B cell (primary cell): ENCODE data around the gene HS3ST5. TPM values are rescaled to one million over a fixed set of nuclear protein-coding genes. Genes with fewer than 3 reads are reported as not detected.

Experiments
- ATAC-seq: fragments of 200-7000 bp; cut with Tn5 transposase; one replicate; pipeline ENCODE4 v1.10.0; 2021; ENCODE audit warnings: low read depth, mild to moderate bottlenecking, moderate number of reproducible peaks, moderate library complexity
- CTCF ChIA-PET: fragments of 350-600 bp; sonication (Branson Sonifier 250); formaldehyde crosslinking; loops from one replicate; lab custom pipeline; 2021; ENCODE audit warnings: antibody characterized with exemption, inconsistent platforms; lab: Charles Lee
- POLR2A ChIA-PET: fragments of 350-600 bp; sonication (Branson Sonifier 250); formaldehyde crosslinking; loops from one replicate; lab custom pipeline; 2021; ENCODE audit warnings: antibody characterized with exemption; lab: Charles Lee
- DNase-seq: peaks from one replicate; pipeline ENCODE4 v3.0.0; 2013
- H2AFZ ChIP-seq: 2 replicates; pipeline ENCODE4 v1.6.1; 2012; ENCODE audit warnings: mild to moderate bottlenecking, low read depth, low read length; ENCODE audit not compliant: insufficient read depth, poor library complexity, severe bottlenecking
- H3K27ac ChIP-seq, 2 donors: 1 replicate in 1 of 2; 2 replicates in 1 of 2; pipeline ENCODE4 v1.5.1; 2012 to 2013; ENCODE audit warnings: low read length in 2 of 2, mild to moderate bottlenecking in 2 of 2, moderate library complexity in 1 of 2
- H3K27me3 ChIP-seq, 4 experiments: fragments of 200-600 bp in 1 of 4; sonication (generic) in 1 of 4; replicated peaks in 1 of 4; 1 replicate in 2 of 4; 2 replicates in 2 of 4; pipeline versions ENCODE4 v1.6.1 to v1.7.0; 2013 to 2016; ENCODE audit warnings: low read length in 3 of 4, mild to moderate bottlenecking in 2 of 4, mixed read lengths in 1 of 4, moderate library complexity in 1 of 4; ENCODE audit not compliant: insufficient read depth in 4 of 4, control insufficient read depth in 3 of 4; ENCODE audit errors: control extremely low read depth in 1 of 4
- H3K36me3 ChIP-seq, 2 experiments: replicated peaks in 1 of 2; 1 replicate in 1 of 2; 2 replicates in 1 of 2; pipeline versions ENCODE4 v1.6.1 to v1.7.1; 2013; ENCODE audit warnings: low read length in 1 of 2; ENCODE audit not compliant: insufficient read depth in 2 of 2, control insufficient read depth in 1 of 2; ENCODE audit errors: control extremely low read depth in 1 of 2, extremely low read depth in 1 of 2
- H3K4me1 ChIP-seq, 2 donors: fragments of 200-600 bp in 1 of 2; sonication (generic) in 1 of 2; 1 replicate in 1 of 2; 2 replicates in 1 of 2; pipeline versions ENCODE4 v1.5.1 to v1.6.1; 2013 to 2017; ENCODE audit warnings: low read length in 2 of 2; ENCODE audit not compliant: control insufficient read depth in 2 of 2, insufficient read depth in 2 of 2
- H3K4me2 ChIP-seq: replicated peaks from 2 replicates; pipeline ENCODE3; 2012; ENCODE audit warnings: mild to moderate bottlenecking, low read depth, low read length; ENCODE audit not compliant: poor library complexity, severe bottlenecking
- H3K4me3 ChIP-seq, 5 experiments: fragments of 200-600 bp in 1 of 5; sonication (generic) in 1 of 5; 1 replicate in 3 of 5; 2 replicates in 2 of 5; pipeline versions ENCODE4 v1.5.1 to v1.7.0; 2011 to 2016; ENCODE audit warnings: low read length in 4 of 5, mild to moderate bottlenecking in 4 of 5, low read depth in 2 of 5, control low read depth in 1 of 5, moderate library complexity in 1 of 5; ENCODE audit not compliant: insufficient read depth in 1 of 5; ENCODE audit errors: control extremely low read depth in 1 of 5, extremely low read depth in 1 of 5
- H3K79me2 ChIP-seq: fragments of 200-600 bp; sonication (generic); one replicate; pipeline ENCODE4 v1.6.0; 2016; ENCODE audit warnings: low read length; ENCODE audit not compliant: control insufficient read depth, insufficient read depth
- H3K9ac ChIP-seq: fragments of 200-600 bp; sonication (generic); 2 replicates; pipeline ENCODE4 v1.6.1; 2017; ENCODE audit warnings: mild to moderate bottlenecking, low read length, moderate library complexity
- H3K9me3 ChIP-seq, 3 donors: one replicate each; pipeline versions ENCODE4 v1.6.1 to v1.7.1; 2013; ENCODE audit warnings: low read length in 2 of 3; ENCODE audit not compliant: control insufficient read depth in 2 of 3, insufficient read depth in 1 of 3; ENCODE audit errors: control extremely low read depth in 1 of 3
- H4K20me1 ChIP-seq: 2 replicates; pipeline ENCODE4 v1.6.0; 2012; ENCODE audit warnings: mild to moderate bottlenecking, low read length; ENCODE audit not compliant: insufficient read depth, control insufficient read depth, poor library complexity, severe bottlenecking
- H3K27ac Mint-ChIP-seq: one replicate; pipeline ENCODE4 v1.8.0; 2021; ENCODE audit warnings: mixed read lengths
- H3K27me3 Mint-ChIP-seq: one replicate; pipeline ENCODE4 v1.8.0; 2021; ENCODE audit warnings: mixed read lengths
- H3K4me1 Mint-ChIP-seq: one replicate; pipeline ENCODE4 v1.8.0; 2021; ENCODE audit warnings: mixed read lengths
- H3K4me3 Mint-ChIP-seq: one replicate; pipeline ENCODE4 v1.8.0; 2021; ENCODE audit warnings: mixed read lengths
- H3K9me3 Mint-ChIP-seq: one replicate; pipeline ENCODE4 v1.8.0; 2022; ENCODE audit warnings: mixed read lengths; ENCODE audit not compliant: insufficient read depth
- EZH2 ChIP-seq: IDR thresholded peaks from 2 replicates; pipeline ENCODE4 v1.6.1; 2012; ENCODE audit warnings: borderline replicate concordance, low read depth, mild to moderate bottlenecking, moderate library complexity, low read length; ENCODE audit not compliant: insufficient read depth, poor library complexity, severe bottlenecking
- WGBS: methylation state at CpG from one replicate; pipeline ENCODE4 v1.1.5; 2013; ENCODE audit warnings: missing lambda C conversion rate; ENCODE audit not compliant: insufficient coverage; 5-methylcytosine and 5-hydroxymethylcytosine counted together
- intact Hi-C: fragments of 100-400 bp; cut with micrococcal nuclease; formaldehyde crosslinking; loops from one replicate; pipeline ENCODE4 v1.10.0; 2022
- polyA plus RNA-seq: library from polyadenylated mRNA; depleted of rRNA; stranded (reverse); fragments of >200 nt; gene quantifications from 2 replicates; pipeline ENCODE4 v1.2.3, GENCODE V29; 2012
- total RNA-seq, 2 donors: library from RNA; stranded (reverse); fragments of 120-200 nt in 1 of 2; gene quantifications; 1 replicate in 1 of 2; 2 replicates in 1 of 2; pipeline versions ENCODE4 v1.2.3 to v1.2.4, GENCODE V29; 2013 to 2022
- TF ChIP-seq, protein P1 (sequence below): fragments of 200-600 bp; IDR thresholded peaks from one replicate; pipeline ENCODE4 v1.8.0; 2022; ENCODE audit warnings: antibody characterized with exemption, mild to moderate bottlenecking

HS3ST5 gene
- total and polyA plus RNA-seq, 2 donors (not counting 1 experiment from before 2014, with no cell fraction given), result not detected

- no peak overlapping the region for H3K4me2 ChIP-seq
- Mint-ChIP-seq H3K27ac (no peak overlapping the region), H3K27me3 (no peaks in the 10 kb centered on the region), H3K9me3 (no peaks in the 10 kb centered on the region), H3K4me3 (no peak overlapping the region), H3K4me1 (no peaks in the 10 kb centered on the region)
- no peak overlapping the region for H3K27ac ChIP-seq
- no peak overlapping the region for H3K4me3 ChIP-seq
- H3K79me2 ChIP-seq, result no peaks in the 10 kb centered on the region
- no peaks in the 10 kb centered on the region for H3K27me3 ChIP-seq
- DNase-seq (no peak), ATAC-seq (no peak)
- H4K20me1 ChIP-seq, result no peaks in the 10 kb centered on the region
- no peak for TF ChIP-seq EZH2
- TF ChIP-seq, protein P1, sequence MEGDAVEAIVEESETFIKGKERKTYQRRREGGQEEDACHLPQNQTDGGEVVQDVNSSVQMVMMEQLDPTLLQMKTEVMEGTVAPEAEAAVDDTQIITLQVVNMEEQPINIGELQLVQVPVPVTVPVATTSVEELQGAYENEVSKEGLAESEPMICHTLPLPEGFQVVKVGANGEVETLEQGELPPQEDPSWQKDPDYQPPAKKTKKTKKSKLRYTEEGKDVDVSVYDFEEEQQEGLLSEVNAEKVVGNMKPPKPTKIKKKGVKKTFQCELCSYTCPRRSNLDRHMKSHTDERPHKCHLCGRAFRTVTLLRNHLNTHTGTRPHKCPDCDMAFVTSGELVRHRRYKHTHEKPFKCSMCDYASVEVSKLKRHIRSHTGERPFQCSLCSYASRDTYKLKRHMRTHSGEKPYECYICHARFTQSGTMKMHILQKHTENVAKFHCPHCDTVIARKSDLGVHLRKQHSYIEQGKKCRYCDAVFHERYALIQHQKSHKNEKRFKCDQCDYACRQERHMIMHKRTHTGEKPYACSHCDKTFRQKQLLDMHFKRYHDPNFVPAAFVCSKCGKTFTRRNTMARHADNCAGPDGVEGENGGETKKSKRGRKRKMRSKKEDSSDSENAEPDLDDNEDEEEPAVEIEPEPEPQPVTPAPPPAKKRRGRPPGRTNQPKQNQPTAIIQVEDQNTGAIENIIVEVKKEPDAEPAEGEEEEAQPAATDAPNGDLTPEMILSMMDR, result no peak
- H3K36me3 ChIP-seq, result no peaks in the 10 kb centered on the region
- no peaks in the 10 kb centered on the region for H3K9me3 ChIP-seq
- intact Hi-C loops, result no loop called here
- WGBS, result no CpG with 5 or more reads among the region's 2 CpGs
- no peak overlapping the region for H3K9ac ChIP-seq
- no peak overlapping the region for H2AFZ ChIP-seq
- ChIA-PET CTCF (no interaction called here), POLR2A (no interaction called here)
- no peaks in the 10 kb centered on the region for H3K4me1 ChIP-seq
Observed at GRCh38 chr6:114291428-114291827, 51.4 kb downstream of the HS3ST5 start.

- no peaks in the 10 kb centered on the region for H3K4me1 ChIP-seq
- TF ChIP-seq EZH2, result no peak
- TF ChIP-seq, protein P1, result no peak
- H3K9me3 Mint-ChIP-seq, result no peaks in the 10 kb centered on the region
- H3K79me2 ChIP-seq, result no peaks in the 10 kb centered on the region
- no peaks in the 10 kb centered on the region for H3K9me3 ChIP-seq
- DNase-seq (no peak), ATAC-seq (no peak)
- no peaks in the 10 kb centered on the region for H3K27me3 ChIP-seq
- intact Hi-C loops, result no loop called here
- no peak overlapping the region for H3K9ac ChIP-seq
- no peak overlapping the region for H3K4me2 ChIP-seq
- H3K27ac ChIP-seq, result no peak overlapping the region
- H3K4me3 ChIP-seq, result no peak overlapping the region
- H3K4me3 Mint-ChIP-seq, result no peak overlapping the region
- H3K36me3 ChIP-seq, result no peaks in the 10 kb centered on the region
- H3K4me1 Mint-ChIP-seq, result no peaks in the 10 kb centered on the region
- WGBS, result 93% methylated on average over 2 of the region's 3 CpGs
- no peaks in the 10 kb centered on the region for H3K27me3 Mint-ChIP-seq
- CTCF ChIA-PET, result no interaction called here
- POLR2A ChIA-PET, result no interaction called here
- no peak overlapping the region for H3K27ac Mint-ChIP-seq
- H2AFZ ChIP-seq, result no peak overlapping the region
- H4K20me1 ChIP-seq, result no peaks in the 10 kb centered on the region
Observed at GRCh38 chr6:114290864-114291263, 52.0 kb downstream of the HS3ST5 start.
